ENCODE data around the gene GPAM. TPM values are rescaled to one million over a fixed set of nuclear protein-coding genes. Genes with fewer than 3 reads are reported as not detected.

GPAM gene
- polyA plus RNA-seq, 1 of the 3 experiments (the other 2 are of a cell fraction) = 2.1 TPM

Other genes starting within 250 kb of the GPAM start
- gene TECTB, start 99.6 kb upstream of the GPAM start, polyA plus RNA-seq (2012; rRNA removed) = not detected in 2 replicates
- 0.08 and 0.10 TPM in 2 replicates for gene ACSL5, start 190.4 kb upstream of the GPAM start, polyA plus RNA-seq (2012; rRNA removed)

Measured in SK-N-SH (cell line).